ENCODE data around the gene HLA-DQA2. TPM values are rescaled to one million over a fixed set of nuclear protein-coding genes. Genes with fewer than 3 reads are reported as not detected.

HLA-DQA2 gene
- total and polyA plus RNA-seq, 4 donors, result 0.16 to 0.32 (median 0.23) TPM; not detected in 1

GRCh38 chr6:32775071-32775470 is 33.9 kb downstream of the HLA-DQA2 start:
- no peak for DNase-seq (ENCODE audit: low spot score)
- H3K27me3 ChIP-seq (ENCODE audit: control insufficient read depth in 4 of 4, insufficient read depth in 4 of 4, low read length in 3 of 4), result peaks cover 0 to 4% (median under 1%) of the 10 kb centered on the region in 4 donors
- no peak overlapping the region for H3K9ac ChIP-seq (ENCODE audit: low read depth in 1 of 2, low read length in 2 of 2)
- whole genome bisulfite sequencing, result 25% methylated on average over 1 of the region's 1 CpG
- H3K36me3 ChIP-seq (ENCODE audit: control insufficient read depth in 4 of 4, insufficient read depth in 3 of 4, low read depth in 1 of 4, low read length in 3 of 4), result no peaks in the 10 kb centered on the region
- no peaks in the 10 kb centered on the region for H3K4me1 ChIP-seq (ENCODE audit: control insufficient read depth in 4 of 4, insufficient read depth in 4 of 4, low read length in 3 of 4)
- H3K4me3 ChIP-seq (ENCODE audit: low read depth in 1 of 3, low read length in 3 of 3), result no peak overlapping the region
- TF ChIP-seq SP1 (IDR thresholded peaks at IDR 0.05) (no peak), HNF4G (IDR thresholded peaks at IDR 0.05) (no peak), CTCF (IDR thresholded peaks at IDR 0.05; ENCODE audit: low read depth, low read length, missing input control) (no peak), YY1 (IDR thresholded peaks at IDR 0.05) (no peak), MAX (IDR thresholded peaks at IDR 0.05) (no peak)
- H3K9me3 ChIP-seq (ENCODE audit: control insufficient read depth in 4 of 4, low read length in 3 of 4), result no peaks in the 10 kb centered on the region
- no peak overlapping the region for H3K27ac ChIP-seq (ENCODE audit: low read depth in 1 of 2, low read length in 2 of 2)

- DNase-seq (ENCODE audit: low spot score), result no peak
Measured at GRCh38 chr6:32779036-32779435, 37.8 kb downstream of the HLA-DQA2 start.

More at GRCh38 chr6:32779036-32779435, 37.8 kb downstream of the HLA-DQA2 start:
- Histone ChIP-seq H3K9me3 (ENCODE audit: control insufficient read depth in 4 of 4, low read length in 3 of 4) (no peaks in the 10 kb centered on the region), H3K4me1 (ENCODE audit: control insufficient read depth in 4 of 4, insufficient read depth in 4 of 4, low read length in 3 of 4) (no peaks in the 10 kb centered on the region), H3K36me3 (ENCODE audit: control insufficient read depth in 4 of 4, insufficient read depth in 3 of 4, low read depth in 1 of 4, low read length in 3 of 4) (no peaks in the 10 kb centered on the region), H3K27ac (ENCODE audit: low read depth in 1 of 2, low read length in 2 of 2) (no peak overlapping the region), H3K4me3 (ENCODE audit: low read depth in 1 of 3, low read length in 3 of 3) (no peak overlapping the region), H3K9ac (ENCODE audit: low read depth in 1 of 2, low read length in 2 of 2) (no peak overlapping the region), H3K27me3 (ENCODE audit: control insufficient read depth in 4 of 4, insufficient read depth in 4 of 4, low read length in 3 of 4) (no peaks in the 10 kb centered on the region)
- no peak for TF ChIP-seq CTCF (IDR thresholded peaks at IDR 0.05; ENCODE audit: low read depth, low read length, missing input control)
- no peak for TF ChIP-seq REST (IDR thresholded peaks at IDR 0.05)
- no peak for TF ChIP-seq SP1 (IDR thresholded peaks at IDR 0.05)
- no peak for TF ChIP-seq RXRA (IDR thresholded peaks at IDR 0.05)
- no peak for TF ChIP-seq RAD21 (IDR thresholded peaks at IDR 0.05)
- no peak for TF ChIP-seq FOXA2 (IDR thresholded peaks at IDR 0.05)
- no peak for TF ChIP-seq EGR1 (IDR thresholded peaks at IDR 0.05; ENCODE audit: low read depth in 2 of 2)
- TF ChIP-seq MAX (IDR thresholded peaks at IDR 0.05), result no peak
- TF ChIP-seq FOXA1 (IDR thresholded peaks at IDR 0.05), result no peak
- TF ChIP-seq YY1 (IDR thresholded peaks at IDR 0.05), result no peak
- TF ChIP-seq HNF4A (conservative IDR thresholded peaks at IDR 0.05), result no peak
- no peak for TF ChIP-seq ATF3 (IDR thresholded peaks at IDR 0.05)
- TF ChIP-seq ZBTB33 (IDR thresholded peaks at IDR 0.05), result no peak
- TF ChIP-seq HNF4G (IDR thresholded peaks at IDR 0.05), result no peak
- no peak for TF ChIP-seq GABPA (IDR thresholded peaks at IDR 0.05 in 1 of 2, conservative IDR thresholded peaks at IDR 0.05 in 1 of 2)
- TF ChIP-seq JUND (IDR thresholded peaks at IDR 0.05), result no peak
- no peak for TF ChIP-seq TAF1 (conservative IDR thresholded peaks at IDR 0.05)
- no peak for TF ChIP-seq NR2F2 (IDR thresholded peaks at IDR 0.05)

Measured in liver (tissue), 9 donors.